K562 (cell line): ENCODE results near the gene MLH3. TPM values are rescaled to one million over a fixed set of nuclear protein-coding genes. Genes with fewer than 3 reads are reported as not detected.

Experiments
- ATAC-seq: fragments of 200-7000 bp; cut with Tn5 transposase; 3 replicates; pipeline ENCODE4 v1.9.1; 2020; ENCODE audit warnings: moderate library complexity
- BruUV-seq: library from RNA; stranded (reverse); fragments of 400-500 nt; replicated peaks from 2 replicates; lab custom pipeline; 2021; lab: Mats Ljungman, UMichigan
- CTCF ChIA-PET: fragments of 300-600 bp; formaldehyde crosslinking; extraction: SDS; loops from one replicate; lab custom pipeline; 2021; ENCODE audit warnings: low intra/inter-chr PET ratio; lab: Yijun Ruan, JAX
- POLR2A ChIA-PET: fragments of 300-600, 350-650 bp; sonication (Branson Sonifier 250); formaldehyde crosslinking; extraction: SDS; loops from one replicate; lab custom pipeline; 2021; ENCODE audit warnings: antibody characterized with exemption, inconsistent platforms; lab: Yijun Ruan, JAX
- DNase-seq, 4 experiments: peaks; one replicate each; pipeline versions ENCODE4 v3.0.0 to v3.0.0-alpha.2; 2011 to 2018; ENCODE audit warnings: low spot score in 3 of 4, mixed read lengths in 3 of 4; ENCODE audit errors: extremely low read depth in 1 of 4
- FAIRE-seq: peaks from 2 replicates; lab custom pipeline; 2011; peaks lifted over from hg19 to GRCh38; lab: Jason Lieb, UNC
- H2AFZ ChIP-seq: 2 replicates; pipeline ENCODE4 v1.6.0; 2011; ENCODE audit warnings: low read depth, low read length, control low read depth, inconsistent platforms
- H3K27ac ChIP-seq: fragments of 200-600 bp; 3 replicates; pipeline ENCODE4 v1.8.0; 2011; ENCODE audit warnings: low read depth, mild to moderate bottlenecking, control low read depth, inconsistent platforms, low read length, moderate library complexity, mixed read lengths; ENCODE audit errors: extremely low read depth
- H3K27me3 ChIP-seq, 2 experiments: fragments of 300-600 bp in 1 of 2; 2 replicates in 1 of 2; 3 replicates in 1 of 2; pipeline versions ENCODE4 v1.6.0 to v1.8.0; 2011; ENCODE audit warnings: inconsistent platforms in 2 of 2, low read length in 2 of 2, mild to moderate bottlenecking in 1 of 2, mixed read lengths in 1 of 2, moderate library complexity in 1 of 2; ENCODE audit not compliant: control insufficient read depth in 2 of 2, insufficient read depth in 2 of 2
- H3K36me3 ChIP-seq: fragments of 300-600 bp; 3 replicates; pipeline ENCODE4 v1.8.0; 2011; ENCODE audit warnings: mild to moderate bottlenecking, low read length, inconsistent platforms; ENCODE audit not compliant: control insufficient read depth, insufficient read depth
- H3K4me1 ChIP-seq, 2 experiments: fragments of 200-600 bp in 1 of 2; replicated peaks in 1 of 2; 2 replicates in 1 of 2; 3 replicates in 1 of 2; pipeline versions ENCODE4 v1.5.1 to v1.8.0; 2011; ENCODE audit warnings: inconsistent platforms in 2 of 2, low read length in 2 of 2, mild to moderate bottlenecking in 1 of 2, mixed read lengths in 1 of 2, moderate library complexity in 1 of 2; ENCODE audit not compliant: control insufficient read depth in 2 of 2, insufficient read depth in 2 of 2
- H3K4me2 ChIP-seq: 2 replicates; pipeline ENCODE4 v1.6.1; 2011; ENCODE audit warnings: low read length, control low read depth, inconsistent platforms, mixed read lengths; ENCODE audit not compliant: insufficient read depth
- H3K4me3 ChIP-seq: fragments of 200-600 bp; sonication (generic), shearing (Covaris generic); 2 replicates; pipeline ENCODE4 v1.5.1; 2016; ENCODE audit warnings: control low read depth, inconsistent platforms
- H3K79me2 ChIP-seq: fragments of 200-600 bp; 3 replicates; pipeline ENCODE4 v1.8.0; 2011; ENCODE audit warnings: low read length, inconsistent platforms; ENCODE audit not compliant: control insufficient read depth, insufficient read depth
- H3K9ac ChIP-seq, 2 experiments: 2 replicates each; pipeline versions ENCODE4 v1.6.0 to v1.6.1; 2011; ENCODE audit warnings: low read depth in 2 of 2, low read length in 2 of 2, control low read depth in 1 of 2, inconsistent platforms in 1 of 2, mild to moderate bottlenecking in 1 of 2, mixed read lengths in 1 of 2; ENCODE audit not compliant: insufficient read depth in 1 of 2
- H3K9me1 ChIP-seq: one replicate; pipeline ENCODE4 v1.6.0; 2011; ENCODE audit warnings: inconsistent platforms, mild to moderate bottlenecking, low read length, moderate library complexity; ENCODE audit not compliant: control insufficient read depth, insufficient read depth
- H3K9me3 ChIP-seq: replicated peaks from 2 replicates; pipeline ENCODE4 v1.5.1; 2011; ENCODE audit warnings: low read depth, low read length, inconsistent platforms; ENCODE audit not compliant: control insufficient read depth, insufficient read depth
- H4K20me1 ChIP-seq: replicated peaks from 2 replicates; pipeline ENCODE4 v1.6.1; 2011; ENCODE audit warnings: low read length, inconsistent platforms, mixed read lengths; ENCODE audit not compliant: control insufficient read depth, insufficient read depth
- CLOCK ChIP-seq: fragments of 250-450 bp; sonication (Bioruptor Pico); IDR thresholded peaks from 2 replicates; pipeline ENCODE4 v1.4.0; 2020; ENCODE audit warnings: mild to moderate bottlenecking, moderate library complexity, borderline replicate concordance
- GTF3C2 ChIP-seq: IDR thresholded peaks from 3 replicates; pipeline ENCODE4 v1.6.1; 2011; ENCODE audit warnings: borderline replicate concordance, mild to moderate bottlenecking, moderate library complexity; ENCODE audit not compliant: insufficient read length; ENCODE audit errors: extremely low read depth
- KHSRP ChIP-seq: fragments of 450-650 bp; IDR thresholded peaks from 2 replicates; pipeline ENCODE4 v1.6.1; 2017
- MAZ ChIP-seq, 2 experiments: fragments of 450-650 bp in 1 of 2; sonication (generic) in 1 of 2; formaldehyde crosslinking; IDR thresholded peaks in 1 of 2; conservative IDR thresholded peaks in 1 of 2; 2 replicates each; pipeline versions ENCODE4 v1.4.0 to v1.5.0; 2020; ENCODE audit warnings: mild to moderate bottlenecking in 1 of 2, missing genetic modification reagents in 1 of 2
- NEUROD1 ChIP-seq: fragments of 150-350 bp; IDR thresholded peaks from 2 replicates; pipeline ENCODE4 v1.6.1; 2014; ENCODE audit warnings: borderline replicate concordance, low read length, low read depth; ENCODE audit not compliant: partially characterized antibody
- RBBP5 ChIP-seq: fragments of 200-600 bp; sonication (generic); IDR thresholded peaks from 2 replicates; pipeline ENCODE4 v1.6.1; 2012; ENCODE audit warnings: borderline replicate concordance, mild to moderate bottlenecking, low read length, control low read depth, inconsistent platforms; ENCODE audit not compliant: insufficient read depth, poor library complexity, severe bottlenecking
- STAT6 ChIP-seq: sonication (generic); formaldehyde crosslinking; IDR thresholded peaks from 2 replicates; pipeline ENCODE4 v1.8.1; 2023; ENCODE audit warnings: mild to moderate bottlenecking, missing genetic modification reagents
- ZSCAN29 ChIP-seq: fragments of 450-650 bp; IDR thresholded peaks from 2 replicates; pipeline ENCODE4 v1.6.1; 2017
- WGBS: fragments of 100-300 bp; shearing (Covaris generic); methylation state at CpG from one replicate; pipeline ENCODE4 v1.1.6; 2016; ENCODE audit warnings: low coverage, mixed read lengths; ENCODE audit not compliant: insufficient coverage; ENCODE audit errors: missing lambda C conversion rate; 5-methylcytosine and 5-hydroxymethylcytosine counted together
- in situ Hi-C: fragments of 300-500 bp; cut with MboI; formaldehyde crosslinking; loops from 4 replicates; pipeline ENCODE4 v1.15.0; 2018; ENCODE audit warnings: inconsistent platforms, mixed read lengths
- intact Hi-C: fragments of 100-400 bp; cut with micrococcal nuclease; formaldehyde crosslinking; loops from 2 replicates; pipeline ENCODE4 v1.14.2; 2022
- polyA plus RNA-seq, 8 experiments: library from polyadenylated mRNA; depleted of rRNA in 4 of 8; stranded (reverse) in 5 of 8; unstranded in 3 of 8; fragments of >200 nt; fragmentation: Nextera tagmentation in 2 of 8; fragmentation: Illumina TruSeq in 1 of 8; extraction: Ambion mirVana in 2 of 8; extraction: Trizol in 1 of 8; gene quantifications; 2 replicates each; pipeline versions ENCODE4 v1.2.1 to v1.2.3, GENCODE V29; 2011 to 2014; ENCODE audit warnings: inconsistent platforms in 1 of 8, missing spikeins in 1 of 8
- total RNA-seq, 7 experiments: library from RNA; depleted of rRNA in 6 of 7; stranded (reverse); fragments of >200 nt in 6 of 7; fragmentation: Illumina TruSeq in 2 of 7; extraction: Trizol in 2 of 7; gene quantifications; 2 replicates each; pipeline versions ENCODE4 v1.2.1 to v1.2.3, GENCODE V29; 2011 to 2021; ENCODE audit warnings: low replicate concordance in 1 of 7

MLH3 gene
- total and polyA plus RNA-seq, 9 of the 15 experiments (the other 6 are each of a cell fraction or from before 2014, with no cell fraction given): 5.9 to 15.3 (median 10.7) TPM

GRCh38 chr14:75040959-75041358 is 10.3 kb downstream of the MLH3 start (continued):
- TF ChIP-seq RBBP5: no peak

- H3K79me2 ChIP-seq: peaks cover 11% of the 10 kb centered on the region; the same call in 1 of the 3 replicates
- no peak for DNase-seq
- peaks cover 28% of the 10 kb centered on the region; the same call in 2 of the 3 replicates for H3K36me3 ChIP-seq
- H3K9me1 ChIP-seq: no peaks in the 10 kb centered on the region
- no peak overlapping the region for H2AFZ ChIP-seq
- ChIA-PET POLR2A (no interaction called here), CTCF (no interaction called here)
- no peak overlapping the region for H3K9ac ChIP-seq
- no peaks in the 10 kb centered on the region for H3K27me3 ChIP-seq
- ATAC-seq: no peak
- no peak overlapping the region for H3K4me3 ChIP-seq
- intact Hi-C loops (no loop called here), in situ Hi-C loops (no loop called here)
- no peak overlapping the region for H3K4me2 ChIP-seq
- H4K20me1 ChIP-seq: no peaks in the 10 kb centered on the region
- FAIRE-seq: no peak
- no TSS peak for BruUV-seq
- no peak overlapping the region for H3K27ac ChIP-seq
- no peaks in the 10 kb centered on the region for H3K9me3 ChIP-seq
- peaks cover 0 to 17% of the 10 kb centered on the region in 2 experiments; a peak in 2 of 5 replicates for H3K4me1 ChIP-seq
- WGBS: 50% methylated on average over 1 of the region's 1 CpG
- no peak for TF ChIP-seq KHSRP
- no peak for TF ChIP-seq GTF3C2
- TF ChIP-seq STAT6: no peak
- TF ChIP-seq ZSCAN29: no peak
- TF ChIP-seq CLOCK: no peak
- TF ChIP-seq NEUROD1: no peak
- no peak for TF ChIP-seq MAZ (CRISPR knock-in tag; conservative IDR thresholded peaks at IDR 0.05 in 1 of 2, IDR thresholded peaks at IDR 0.05 in 1 of 2)
Measured at GRCh38 chr14:75040507-75040906, 10.8 kb downstream of the MLH3 start.
